ENCODE results near the gene NHLH2.

- no peak for TF ChIP-seq CTCF (IDR thresholded peaks at IDR 0.05)
- TF ChIP-seq POLR2A (IDR thresholded peaks at IDR 0.05): no peak
These were observed 33.6 kb upstream of the NHLH2 start for GRCh38 chr1:115874497-115874896.

All from right lobe of liver (tissue), 4 donors.